Islet of Langerhans (tissue), 1 donor: ENCODE results near the gene PHC2.

Experiments
- FAIRE-seq: peaks from one replicate; lab custom pipeline; 2011; peaks lifted over from hg19 to GRCh38; lab: Jason Lieb, UNC

PHC2 gene

GRCh38 chr1:33349081-33349759 is 81.7 kb downstream of the PHC2 start:
- no peak for FAIRE-seq

- FAIRE-seq = no peak
Observed at GRCh38 chr1:33348676-33349080, 82.2 kb downstream of the PHC2 start.

GRCh38 chr1:33348194-33348593 is 82.7 kb downstream of the PHC2 start:
- no peak for FAIRE-seq

GRCh38 chr1:33347650-33347992 is 83.3 kb downstream of the PHC2 start:
- FAIRE-seq = no peak

- no peak for FAIRE-seq
Observed at GRCh38 chr1:33346927-33347649, 83.8 kb downstream of the PHC2 start.

- no peak for FAIRE-seq
Observed at GRCh38 chr1:33346533-33346926, 84.4 kb downstream of the PHC2 start.

- no peak for FAIRE-seq
Observed at GRCh38 chr1:33344896-33345560, 85.9 kb downstream of the PHC2 start.

- no peak for FAIRE-seq
Observed at GRCh38 chr1:33343539-33343938, 87.4 kb downstream of the PHC2 start.

- FAIRE-seq = peak; percentile 94
Observed at GRCh38 chr1:33342041-33342723, 88.7 kb downstream of the PHC2 start.

- FAIRE-seq = no peak
Observed at GRCh38 chr1:33341190-33341589, 89.7 kb downstream of the PHC2 start.

GRCh38 chr1:33339413-33339812 is 91.5 kb downstream of the PHC2 start:
- no peak for FAIRE-seq

GRCh38 chr1:33338440-33339211 is 92.3 kb downstream of the PHC2 start:
- no peak for FAIRE-seq

- no peak for FAIRE-seq
Observed at GRCh38 chr1:33338048-33338439, 92.9 kb downstream of the PHC2 start.

- no peak for FAIRE-seq
Observed at GRCh38 chr1:33337441-33337840, 93.5 kb downstream of the PHC2 start.

- no peak for FAIRE-seq
Observed at GRCh38 chr1:33336580-33336979, 94.3 kb downstream of the PHC2 start.

- FAIRE-seq = no peak
Observed at GRCh38 chr1:33335020-33335419, 95.9 kb downstream of the PHC2 start.

GRCh38 chr1:33334081-33334552 is 96.8 kb downstream of the PHC2 start:
- FAIRE-seq = no peak

- no peak for FAIRE-seq
Observed at GRCh38 chr1:33332881-33333280, 98.0 kb downstream of the PHC2 start.

- FAIRE-seq = no peak
Observed at GRCh38 chr1:33332357-33332789, 98.5 kb downstream of the PHC2 start.

- FAIRE-seq = no peak
Observed at GRCh38 chr1:33331444-33332356, 99.2 kb downstream of the PHC2 start.

- no peak for FAIRE-seq
Observed at GRCh38 chr1:33330906-33331305, 100.0 kb downstream of the PHC2 start.
